Lung (tissue), 12 donors: Measurements from ENCODE around the gene DPP7. TPM values are rescaled to one million over a fixed set of nuclear protein-coding genes. Genes with fewer than 3 reads are reported as not detected.

Experiments used
- ATAC-seq: fragments of 200-7000 bp; cut with Tn5 transposase; one replicate; pipeline ENCODE4 v1.9.1; 2020; ENCODE audit warnings: moderate number of reproducible peaks; ENCODE audit not compliant: insufficient read depth, low FRiP score
- DNase-seq, 3 donors: peaks; one replicate each; pipeline ENCODE4 v3.0.0-alpha.2; 2013 to 2017
- H3K27ac ChIP-seq, 2 donors: one replicate each; pipeline ENCODE4 v1.5.1; 2013; ENCODE audit warnings: mild to moderate bottlenecking in 2 of 2, moderate library complexity in 2 of 2, control low read depth in 1 of 2, inconsistent platforms in 1 of 2, low read depth in 1 of 2, low read length in 1 of 2
- H3K27me3 ChIP-seq, 3 donors: one replicate each; pipeline ENCODE4 v1.5.1; 2013; ENCODE audit warnings: low read length in 2 of 3; ENCODE audit not compliant: control insufficient read depth in 3 of 3, insufficient read depth in 3 of 3
- H3K36me3 ChIP-seq, 4 donors: one replicate each; pipeline ENCODE4 v1.5.1; 2013; ENCODE audit warnings: low read length in 4 of 4, mild to moderate bottlenecking in 1 of 4, moderate library complexity in 1 of 4; ENCODE audit not compliant: control insufficient read depth in 4 of 4, insufficient read depth in 4 of 4
- H3K4me1 ChIP-seq, 5 donors: one replicate each; pipeline ENCODE4 v1.5.1; 2013; ENCODE audit warnings: low read length in 5 of 5, mild to moderate bottlenecking in 2 of 5, moderate library complexity in 1 of 5; ENCODE audit not compliant: control insufficient read depth in 5 of 5, insufficient read depth in 5 of 5
- H3K4me3 ChIP-seq: one replicate; pipeline ENCODE4 v1.5.1; 2013; ENCODE audit warnings: mild to moderate bottlenecking, control low read depth, moderate library complexity
- H3K9ac ChIP-seq, 2 donors: one replicate each; pipeline ENCODE4 v1.5.1; 2013; ENCODE audit warnings: low read length in 2 of 2, control low read depth in 1 of 2; ENCODE audit not compliant: insufficient read depth in 1 of 2
- H3K9me3 ChIP-seq, 4 donors: one replicate each; pipeline ENCODE4 v1.5.1; 2013; ENCODE audit warnings: low read length in 3 of 4, mild to moderate bottlenecking in 1 of 4, moderate library complexity in 1 of 4; ENCODE audit not compliant: control insufficient read depth in 4 of 4, insufficient read depth in 3 of 4
- CTCF ChIP-seq: IDR thresholded peaks from 2 replicates; pipeline ENCODE4 v1.5.1; 2012; ENCODE audit warnings: mild to moderate bottlenecking; ENCODE audit errors: control extremely low read depth, extremely low read depth
- WGBS, 2 donors: extraction: QIAGEN DNeasy Blood & Tissue Kit; methylation state at CpG; one replicate each; pipeline ENCODE4 v1.1.7; 2013; 5-methylcytosine and 5-hydroxymethylcytosine counted together
- polyA plus RNA-seq, 2 donors: library from polyadenylated mRNA; stranded (reverse); fragments of 200-250 nt; gene quantifications; one replicate each; pipeline ENCODE4 v1.2.1, GENCODE V29; 2013
- total RNA-seq, 2 donors: library from RNA; depleted of rRNA in 1 of 2; stranded (reverse); fragments of >200 nt in 1 of 2; gene quantifications; one replicate each; pipeline ENCODE4 v1.2.1, GENCODE V29; 2014 to 2021
- donor health status: control.
- donor health status: control.
- donor health status: Bipolar disorder and iron deficiency.
- donor health status: healthy.
- donor health status: DM: yes; HTN: yes; CAD: no.

DPP7 gene
- total and polyA plus RNA-seq, 4 donors = 48.0 to 436 (median 228) TPM

- no peak for TF ChIP-seq CTCF
- ATAC-seq (no peak), DNase-seq (no peak)
- Histone ChIP-seq H3K4me3 (no peak overlapping the region), H3K27me3 (peaks cover 4 to 22% (median 7%) of the 10 kb centered on the region in 3 donors), H3K9me3 (no peaks in the 10 kb centered on the region), H3K27ac (no peak overlapping the region), H3K9ac (no peak overlapping the region), H3K4me1 (no peaks in the 10 kb centered on the region), H3K36me3 (no peaks in the 10 kb centered on the region)
- 81 to 86% methylated on average over 19 of the region's 19 CpGs for WGBS, 2 donors
Measured at GRCh38 chr9:137148661-137149060, 34.1 kb upstream of the DPP7 start.

- Histone ChIP-seq H3K36me3 (no peaks in the 10 kb centered on the region), H3K27ac (no peak overlapping the region), H3K4me1 (no peaks in the 10 kb centered on the region), H3K9ac (no peak overlapping the region), H3K27me3 (peaks cover 3 to 18% (median 7%) of the 10 kb centered on the region in 3 donors), H3K9me3 (no peaks in the 10 kb centered on the region), H3K4me3 (no peak overlapping the region)
- TF ChIP-seq CTCF = no peak
- DNase-seq = no peak
- WGBS, 2 donors = 70 to 78% methylated on average over 27 of the region's 27 CpGs
- no peak for ATAC-seq
Measured at GRCh38 chr9:137148242-137148641, 33.7 kb upstream of the DPP7 start.

GRCh38 chr9:137147793-137148160 lies 33.2 kb upstream of the DPP7 start:
- DNase-seq (no peak), ATAC-seq (no peak)
- Histone ChIP-seq H3K27ac (no peak overlapping the region), H3K4me1 (no peaks in the 10 kb centered on the region), H3K27me3 (peaks cover 0 to 14% (median 7%) of the 10 kb centered on the region in 3 donors), H3K4me3 (no peak overlapping the region), H3K36me3 (no peaks in the 10 kb centered on the region), H3K9ac (no peak overlapping the region), H3K9me3 (no peaks in the 10 kb centered on the region)
- TF ChIP-seq CTCF = no peak
- WGBS, 2 donors = 29 to 31% methylated on average over 24 of the region's 24 CpGs
